SH-SY5Y (cell line): Measurements from ENCODE around the gene TMEM221.

Experiments used
- GATA2 ChIP-seq: IDR thresholded peaks from 2 replicates; pipeline ENCODE4 v1.6.1; 2011; ENCODE audit warnings: mild to moderate bottlenecking, low read depth, low read length
- GATA3 ChIP-seq: IDR thresholded peaks from 2 replicates; pipeline ENCODE4 v1.6.1; 2011; ENCODE audit warnings: low read depth, mild to moderate bottlenecking, low read length, moderate library complexity

The TMEM221 gene

DNA sequence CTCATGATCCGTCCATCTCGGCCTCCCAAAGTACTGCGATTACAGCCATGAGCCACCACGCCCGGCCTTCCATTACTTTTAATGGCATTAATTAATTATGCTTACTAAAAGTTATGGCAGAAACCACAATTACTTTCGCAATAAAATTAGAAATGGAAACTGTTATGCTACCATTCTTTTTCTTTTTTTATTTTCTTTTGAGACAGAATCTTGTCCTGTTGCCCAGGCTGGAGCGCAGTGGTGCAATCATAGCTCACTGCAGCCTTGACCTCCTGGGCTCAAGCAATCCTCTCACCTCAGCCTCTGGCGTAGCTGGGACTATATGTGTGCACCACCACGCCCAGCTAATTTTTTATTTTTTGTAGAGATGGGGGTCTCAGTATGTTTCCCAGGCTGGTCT lies 38.5 kb downstream of the TMEM221 start:
- TF ChIP-seq GATA2 (no peak), GATA3 (no peak)

DNA sequence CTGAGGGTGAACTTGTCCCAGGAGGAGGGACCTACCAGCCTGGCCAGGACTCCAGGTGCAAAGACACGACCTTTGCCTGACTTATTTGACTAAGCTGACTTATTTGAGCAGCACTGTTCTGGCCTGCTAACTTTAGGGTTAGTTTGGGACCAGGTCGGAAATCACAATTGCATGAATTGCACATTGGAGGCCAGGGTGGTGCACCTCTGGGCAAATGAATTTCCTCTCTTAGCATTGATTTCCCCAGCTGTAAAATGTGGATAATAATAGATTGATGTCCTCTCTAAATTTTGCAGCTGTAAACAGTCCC lies 41.6 kb downstream of the TMEM221 start:
- TF ChIP-seq GATA2 (no peak), GATA3 (no peak)

DNA sequence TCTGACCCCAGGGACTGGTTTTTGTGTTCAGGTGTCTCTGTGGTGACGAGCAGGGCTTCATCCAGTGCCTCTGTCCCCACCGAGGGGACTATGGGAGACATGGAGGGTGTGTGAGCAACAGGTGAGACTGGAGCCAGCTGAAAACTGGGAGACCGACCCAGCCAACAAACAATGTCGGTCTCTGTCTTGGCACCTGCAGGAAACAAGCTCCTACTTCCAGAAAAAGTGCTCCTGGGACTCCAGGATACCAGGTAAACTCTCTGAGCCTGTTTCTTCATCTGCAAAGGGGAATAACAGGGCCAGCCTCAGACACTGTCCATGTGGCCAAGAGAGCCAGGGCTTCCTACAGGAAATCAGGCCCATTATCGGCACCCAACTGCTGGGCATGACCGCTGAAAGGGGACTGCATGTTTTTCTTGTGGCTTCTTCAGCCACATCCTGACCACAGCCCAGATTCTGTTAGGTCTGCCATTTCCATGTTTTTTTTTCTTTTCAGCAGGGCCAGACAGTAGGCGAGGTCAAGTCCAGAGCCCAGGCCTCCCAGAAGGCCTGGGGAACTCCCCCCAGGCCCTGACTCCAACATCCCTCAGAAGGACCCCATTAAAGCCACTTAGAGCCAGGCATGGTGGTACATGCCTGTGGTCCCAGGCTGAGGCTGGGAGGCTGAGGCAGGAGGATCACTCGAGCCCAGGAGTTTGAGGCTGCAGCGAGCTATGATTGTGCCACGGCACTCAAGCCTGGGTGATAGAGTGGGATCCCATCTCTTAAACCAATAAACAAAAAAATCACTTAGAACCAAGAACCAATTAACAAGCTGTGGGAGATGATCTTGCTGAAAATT lies 42.2 kb downstream of the TMEM221 start:
- TF ChIP-seq GATA2 (no peak), GATA3 (no peak)

DNA sequence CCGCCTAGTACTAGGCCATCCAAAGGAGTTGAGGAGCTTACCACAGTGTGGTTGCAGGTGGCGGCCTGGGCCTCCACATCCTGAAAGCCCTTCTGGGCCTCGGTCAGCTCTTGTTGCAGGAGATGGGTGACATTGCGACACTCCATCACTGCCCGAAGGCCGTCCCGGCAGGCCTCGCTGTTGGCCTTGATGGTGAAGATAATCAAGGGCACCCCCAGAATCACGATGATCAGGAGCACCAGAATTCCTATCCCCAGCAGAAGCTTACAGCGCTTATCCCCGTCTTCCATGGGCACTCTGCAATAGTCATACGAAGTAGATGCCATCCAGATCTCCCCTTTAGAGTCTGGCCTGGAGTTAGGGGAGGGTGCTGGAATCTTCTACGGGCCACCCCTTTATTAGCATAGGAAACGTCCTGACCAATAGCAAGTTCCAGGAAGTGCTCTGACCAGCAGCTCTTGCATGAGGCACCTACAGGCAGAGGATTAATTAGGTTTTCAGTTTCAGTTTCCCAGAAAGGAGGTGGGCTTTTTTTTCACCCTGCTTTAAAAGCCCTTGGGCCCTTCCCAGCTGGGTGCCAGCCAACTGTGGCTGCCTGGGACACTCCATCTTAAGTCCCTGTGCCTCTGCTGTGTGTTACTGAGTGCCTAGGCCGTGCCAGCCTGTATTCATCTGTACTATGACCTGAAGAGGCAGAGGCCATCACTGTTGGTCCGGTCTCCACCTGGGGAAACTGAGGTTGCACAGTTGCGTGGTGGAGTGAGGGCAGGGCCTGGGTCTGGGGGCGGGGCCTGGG lies 43.0 kb downstream of the TMEM221 start, which contains the start of gene BST2:
Gene BST2 (minus strand): TSS at position 381 of the 796 bp plus-strand sequence. CDS start 55 bp downstream, at position 326.
- TF ChIP-seq GATA2 (no peak), GATA3 (no peak)

DNA sequence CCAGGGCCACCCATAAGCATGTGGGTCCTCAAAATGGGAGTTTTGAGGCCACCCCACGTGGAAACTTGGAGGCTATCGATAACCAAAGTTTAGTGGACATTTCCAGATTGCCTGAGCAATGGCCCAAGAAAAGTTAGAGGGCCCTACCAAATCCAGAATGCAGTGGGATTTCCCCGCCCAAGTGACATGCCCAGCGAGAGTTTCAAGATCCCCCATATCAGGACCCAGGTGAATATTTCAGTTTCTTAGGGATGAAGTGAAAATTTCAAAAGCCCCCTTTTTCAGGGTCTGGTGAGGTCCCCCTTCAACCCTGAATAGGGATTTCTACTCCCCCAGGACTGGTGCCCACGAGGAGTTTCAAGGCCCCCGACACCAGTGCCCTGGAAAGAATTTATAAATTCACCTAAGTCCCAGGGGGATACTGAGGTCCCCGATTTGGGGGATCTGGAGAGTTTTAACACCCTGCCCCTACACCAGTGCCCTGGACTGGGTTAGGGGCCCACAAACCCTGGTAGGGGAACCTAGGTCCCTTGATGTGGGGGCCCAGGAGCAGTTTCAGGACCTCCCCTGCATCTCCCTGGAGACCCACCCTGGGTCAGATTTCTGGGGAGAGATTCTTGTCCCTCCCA lies 43.7 kb downstream of the TMEM221 start:
- TF ChIP-seq GATA3 (no peak), GATA2 (no peak)

DNA sequence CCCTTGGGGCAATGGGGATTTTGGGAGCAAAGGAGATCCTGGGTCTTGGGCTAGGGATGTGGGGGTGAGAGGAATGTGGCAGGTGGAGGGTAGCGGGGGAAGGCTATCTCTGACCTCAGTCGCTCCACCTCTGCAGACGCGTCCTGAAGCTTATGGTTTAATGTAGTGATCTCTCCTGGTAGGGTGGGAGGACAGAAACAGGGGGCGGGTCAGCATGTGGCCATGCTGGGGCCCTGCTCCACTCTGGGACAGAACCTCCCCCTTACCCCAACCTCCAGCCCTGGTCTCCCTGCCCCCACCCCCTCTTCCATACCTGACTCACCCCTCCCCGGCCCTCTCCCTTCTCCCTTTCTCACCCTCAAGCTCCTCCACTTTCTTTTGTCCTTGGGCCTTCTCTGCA lies 44.5 kb downstream of the TMEM221 start:
- TF ChIP-seq GATA2: no peak
- no peak for TF ChIP-seq GATA3

DNA sequence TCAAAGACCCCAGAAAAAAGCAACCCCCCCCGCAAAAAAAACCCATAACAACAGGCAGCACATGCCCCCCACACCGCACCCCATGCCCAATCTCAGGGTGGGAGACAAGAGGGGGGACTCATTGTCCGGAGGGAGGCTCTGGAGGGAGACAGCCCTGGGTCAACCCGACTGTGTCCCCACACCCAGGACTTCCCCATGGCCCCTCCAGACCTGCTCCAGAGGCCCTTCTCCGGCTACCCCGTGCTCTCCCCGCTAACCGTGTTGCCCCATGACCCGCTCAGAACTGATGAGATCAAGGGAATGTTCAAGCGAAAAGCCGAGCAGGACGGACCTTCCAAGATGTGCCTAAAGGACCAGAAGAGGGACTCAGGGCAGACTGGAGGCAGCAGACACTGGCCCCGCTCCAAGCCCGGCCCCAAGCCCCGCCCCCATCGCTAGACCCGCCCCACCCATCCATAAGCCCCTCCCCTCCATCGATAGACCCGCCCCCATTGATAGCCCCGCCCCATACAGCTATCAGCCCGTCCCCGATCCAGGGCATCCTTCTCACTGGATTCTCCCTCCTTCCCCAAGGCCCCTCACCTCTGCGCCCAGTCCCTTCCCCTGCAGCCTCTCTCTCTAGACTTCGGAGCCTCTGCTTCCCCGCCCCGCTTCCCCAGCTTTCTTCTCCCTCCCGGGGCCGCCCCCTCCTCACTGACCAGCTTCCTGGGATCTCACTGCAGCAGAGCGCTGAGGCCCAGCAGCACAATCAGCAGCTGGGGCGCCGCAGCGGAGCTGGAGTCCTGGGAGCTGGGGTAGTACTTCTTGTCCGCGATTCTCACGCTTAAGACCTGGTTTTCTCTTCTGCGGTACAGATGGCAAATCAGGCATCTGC lies 45.2 kb downstream of the TMEM221 start:
- TF ChIP-seq GATA3 (no peak), GATA2 (no peak)

DNA sequence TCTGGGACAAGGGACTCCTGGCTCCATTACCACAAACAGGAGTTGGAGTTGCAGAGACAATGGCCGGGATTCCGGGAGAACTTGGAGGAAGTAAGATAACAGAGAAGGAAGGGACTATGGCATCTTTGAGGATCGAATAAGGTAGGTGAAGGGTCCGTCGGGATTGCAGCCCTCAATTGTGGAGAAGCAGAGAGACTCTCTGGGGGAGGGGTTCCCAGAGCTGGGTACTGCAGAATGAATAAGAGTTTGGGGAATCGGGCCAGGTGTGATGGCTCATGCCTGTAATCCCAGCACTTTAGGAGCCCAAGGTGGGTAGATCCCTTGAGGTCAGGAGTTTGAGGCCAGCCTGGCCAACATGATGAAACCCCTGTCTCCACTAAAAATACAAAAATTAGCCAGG lies 46.8 kb downstream of the TMEM221 start:
- no peak for TF ChIP-seq GATA2
- TF ChIP-seq GATA3: no peak

DNA sequence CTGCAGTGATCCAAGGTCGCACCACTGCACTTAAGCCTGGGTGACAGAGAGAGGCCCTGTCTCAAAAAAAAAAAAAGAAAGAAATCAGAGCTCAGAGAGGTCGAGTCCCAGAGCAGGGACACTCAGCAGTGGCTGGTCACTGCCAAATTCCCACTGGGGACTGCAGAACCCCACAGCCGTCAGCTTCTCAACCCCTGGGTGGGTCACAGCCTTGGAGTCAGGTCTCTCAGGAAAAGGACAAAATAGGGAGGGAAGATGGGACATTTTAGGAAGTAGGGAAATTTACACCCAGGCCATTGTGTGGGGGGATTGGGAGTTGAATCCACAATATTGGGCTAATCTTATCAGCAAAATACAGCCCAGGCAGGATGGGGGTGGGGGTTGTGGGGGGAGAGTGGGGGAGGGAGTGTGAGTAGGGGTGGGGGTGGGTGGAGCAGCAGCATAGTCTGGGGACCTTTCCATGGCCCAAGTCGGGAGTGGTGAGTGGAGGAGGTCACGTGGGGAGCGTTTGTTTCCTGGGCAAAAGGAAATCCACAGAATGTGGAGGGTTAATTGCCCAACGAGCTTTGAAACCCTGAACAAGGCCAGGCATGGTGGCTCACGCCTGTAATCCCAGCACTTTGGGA lies 49.5 kb downstream of the TMEM221 start:
- TF ChIP-seq GATA2 (no peak), GATA3 (no peak)

DNA sequence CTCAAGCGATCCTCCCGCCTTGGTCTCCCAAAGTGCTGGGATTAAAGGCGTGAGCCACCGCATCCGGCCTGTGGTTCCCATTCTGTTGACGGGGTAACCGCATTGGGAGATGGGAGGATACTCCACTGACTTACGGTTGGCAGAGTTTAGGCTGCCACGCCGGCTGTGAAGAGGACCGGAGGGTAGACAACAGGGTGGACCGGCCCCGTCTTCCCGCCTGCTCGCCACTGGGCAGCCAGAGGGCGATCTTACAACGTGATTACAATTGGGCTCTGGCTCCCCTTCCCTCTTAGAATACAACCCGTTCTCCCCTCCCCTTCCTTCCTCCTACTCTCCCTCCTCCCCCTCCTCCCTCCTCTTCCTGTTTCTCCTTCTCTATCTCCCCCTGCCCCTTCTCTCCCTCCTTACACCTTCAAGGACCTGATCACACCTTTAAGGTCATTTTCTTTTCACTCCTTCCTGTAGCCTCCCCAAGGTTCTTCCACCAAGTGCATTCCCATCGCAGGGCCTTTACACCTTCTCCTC lies 53.5 kb downstream of the TMEM221 start:
- TF ChIP-seq GATA2 (no peak), GATA3 (no peak)

DNA sequence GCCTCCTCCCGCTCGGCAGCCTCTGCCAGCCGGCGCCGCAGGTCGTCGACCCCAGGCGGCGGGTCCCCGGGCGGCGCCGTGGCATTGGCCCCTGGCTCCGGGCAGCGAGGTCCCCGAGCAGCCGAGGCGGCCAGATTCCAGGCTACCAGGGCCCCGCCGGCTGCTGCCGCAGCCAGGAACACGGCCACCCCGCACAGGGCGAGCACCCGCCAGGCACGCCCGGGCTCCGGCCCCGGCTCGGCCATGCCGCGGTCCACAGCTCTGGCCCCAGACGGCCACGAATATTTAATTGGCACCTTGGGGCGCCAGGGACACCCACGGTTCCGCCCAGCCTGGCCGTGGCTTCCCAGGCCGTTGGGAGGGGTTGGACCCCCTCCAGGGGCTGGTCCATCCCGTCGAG lies 54.6 kb downstream of the TMEM221 start, which contains the start of gene CCDC194:
Gene CCDC194 (minus strand): TSS at position 283 of the 400 bp plus-strand sequence. CDS start 38 bp downstream, at position 245.
- no peak for TF ChIP-seq GATA3
- TF ChIP-seq GATA2: no peak

DNA sequence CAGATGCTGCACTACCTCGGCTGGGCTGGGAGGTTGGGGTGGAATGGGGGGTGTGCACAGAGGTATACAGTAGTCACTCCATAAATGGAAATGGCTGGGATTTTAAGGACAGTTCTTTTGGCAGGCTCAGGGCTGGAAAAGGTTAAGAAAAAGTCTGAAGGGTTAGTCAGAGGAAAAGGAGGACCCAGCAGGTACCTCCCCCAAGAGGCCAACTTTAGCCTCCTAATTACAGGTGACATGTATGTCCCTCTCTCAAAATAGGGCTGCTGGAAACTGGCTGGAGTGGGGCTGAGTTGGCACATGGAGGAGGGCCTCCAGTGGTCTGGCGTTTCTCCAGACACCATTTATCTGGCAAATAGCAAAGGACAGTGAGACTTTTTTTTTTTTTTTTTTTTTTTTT lies 55.5 kb downstream of the TMEM221 start:
- TF ChIP-seq GATA2 (no peak), GATA3 (no peak)
